ENCODE results near the gene ASB8. TPM values are rescaled to one million over a fixed set of nuclear protein-coding genes. Genes with fewer than 3 reads are reported as not detected.

The ASB8 gene
- total RNA-seq, 3 donors from 2014 or later = 41.1 to 46.6 (median 41.3) TPM

- no peak for TF ChIP-seq CTCF (IDR thresholded peaks at IDR 0.05)
- no peak for ATAC-seq
- no peaks in the 10 kb centered on the region for H3K9me3 ChIP-seq
Measured at GRCh38 chr12:48182631-48183030, 25.3 kb upstream of the ASB8 start.

GRCh38 chr12:48180857-48181495 lies 23.7 kb upstream of the ASB8 start:
- peaks cover 3% of the 10 kb centered on the region for H3K4me1 ChIP-seq (ENCODE audit: low read depth)
- intact Hi-C loops (cut with DNase I, micrococcal nuclease) = no loop called here
- no peak overlapping the region for H3K4me3 ChIP-seq
- no peaks in the 10 kb centered on the region for H3K9me3 ChIP-seq
- ATAC-seq (no peak), DNase-seq (no peak)
- TF ChIP-seq CTCF (IDR thresholded peaks at IDR 0.05) = no peak
- no peaks in the 10 kb centered on the region for H3K36me3 ChIP-seq (ENCODE audit: low read depth)

More at GRCh38 chr12:48182631-48183030, 25.3 kb upstream of the ASB8 start:
- no peaks in the 10 kb centered on the region for H3K36me3 ChIP-seq (ENCODE audit: low read depth)
- H3K4me1 ChIP-seq (ENCODE audit: low read depth) = peaks cover 3% of the 10 kb centered on the region
- no peak for DNase-seq
- intact Hi-C loops (cut with DNase I, micrococcal nuclease) = no loop called here
- H3K4me3 ChIP-seq = no peak overlapping the region

- no peaks in the 10 kb centered on the region for H3K9me3 ChIP-seq
- no peak overlapping the region for H3K4me3 ChIP-seq
- no peak for TF ChIP-seq CTCF (IDR thresholded peaks at IDR 0.05)
- peaks cover 3% of the 10 kb centered on the region for H3K4me1 ChIP-seq (ENCODE audit: low read depth)
- H3K36me3 ChIP-seq (ENCODE audit: low read depth) = no peaks in the 10 kb centered on the region
- ATAC-seq = no peak
- intact Hi-C loops (cut with DNase I, micrococcal nuclease) = no loop called here
- DNase-seq = no peak
Measured at GRCh38 chr12:48180424-48180823, 23.1 kb upstream of the ASB8 start.

GRCh38 chr12:48179466-48179865 lies 22.2 kb upstream of the ASB8 start:
- intact Hi-C loops (cut with DNase I, micrococcal nuclease) = no loop called here
- no peaks in the 10 kb centered on the region for H3K9me3 ChIP-seq
- H3K4me1 ChIP-seq (ENCODE audit: low read depth) = peaks cover 3% of the 10 kb centered on the region
- ATAC-seq = no peak
- no peak for TF ChIP-seq CTCF (IDR thresholded peaks at IDR 0.05)
- DNase-seq = no peak
- no peak overlapping the region for H3K4me3 ChIP-seq
- H3K36me3 ChIP-seq (ENCODE audit: low read depth) = no peaks in the 10 kb centered on the region

- no peak for TF ChIP-seq CTCF (IDR thresholded peaks at IDR 0.05)
Measured at GRCh38 chr12:48177982-48178381, 20.7 kb upstream of the ASB8 start.

GRCh38 chr12:48176417-48176751 lies 19.1 kb upstream of the ASB8 start:
- no peak for DNase-seq
- intact Hi-C loops (cut with DNase I, micrococcal nuclease) = no loop called here
- ATAC-seq = no peak
- no peaks in the 10 kb centered on the region for H3K4me1 ChIP-seq (ENCODE audit: low read depth)
- H3K4me3 ChIP-seq = no peak overlapping the region
- TF ChIP-seq CTCF (IDR thresholded peaks at IDR 0.05) = no peak
- H3K9me3 ChIP-seq = no peaks in the 10 kb centered on the region
- no peaks in the 10 kb centered on the region for H3K36me3 ChIP-seq (ENCODE audit: low read depth)

More at GRCh38 chr12:48177982-48178381, 20.7 kb upstream of the ASB8 start:
- ATAC-seq (no peak), DNase-seq (no peak)
- H3K4me3 ChIP-seq = no peak overlapping the region
- H3K36me3 ChIP-seq (ENCODE audit: low read depth) = no peaks in the 10 kb centered on the region
- intact Hi-C loops (cut with DNase I, micrococcal nuclease) = no loop called here
- no peaks in the 10 kb centered on the region for H3K4me1 ChIP-seq (ENCODE audit: low read depth)
- no peaks in the 10 kb centered on the region for H3K9me3 ChIP-seq

Measured in mucosa of descending colon (tissue), 3 donors.